ENCODE measurements around the gene DDX51.
"Not testable (repeated sequence)": the region's sequence is repeated elsewhere in the genome, so short reads cannot be mapped to it uniquely, and the experiment has no call there.

The DDX51 gene

GRCh38 chr12:132106921-132107320 is 37.2 kb downstream of the DDX51 start:
- Histone ChIP-seq H2BK12ac (ENCODE audit: low read length in 2 of 2) (no peak overlapping the region), H3K9ac (ENCODE audit: low read length) (no peak overlapping the region), H3K14ac (ENCODE audit: low read length in 2 of 2) (no peak overlapping the region), H3K36me3 (ENCODE audit: control insufficient read depth in 1 of 2, insufficient read depth in 2 of 2, low read depth in 1 of 2, low read length in 2 of 2) (peaks cover 41 to 61% of the 10 kb centered on the region in 2 experiments), H2BK5ac (ENCODE audit: low read depth, low read length, poor library complexity, severe bottlenecking) (no peak overlapping the region), H3K79me1 (replicated peaks; ENCODE audit: low read length, poor library complexity, severe bottlenecking) (peaks cover 23% of the 10 kb centered on the region), H2BK15ac (ENCODE audit: low read depth, poor library complexity, severe bottlenecking) (no peak overlapping the region), H2AK5ac (ENCODE audit: low read length, severe bottlenecking) (no peak overlapping the region), H3K27me3 (ENCODE audit: control insufficient read depth in 1 of 2, insufficient read depth in 1 of 2, low read length in 2 of 2) (no peaks in the 10 kb centered on the region), H3K4me1 (ENCODE audit: control insufficient read depth, insufficient read depth, low read depth, low read length) (no peaks in the 10 kb centered on the region), H3K4ac (ENCODE audit: low read depth in 1 of 2, low read length in 2 of 2) (no peak overlapping the region), H2AFZ (ENCODE audit: low read depth, low read length) (no peak overlapping the region), H3K9me3 (ENCODE audit: control insufficient read depth, low read length) (no peaks in the 10 kb centered on the region), H4K8ac (ENCODE audit: low read length) (no peak overlapping the region), H3K23ac (ENCODE audit: low read length in 2 of 2) (no peak overlapping the region), H3K4me3 (ENCODE audit: insufficient read depth in 1 of 2, low read depth in 1 of 2, low read length in 2 of 2) (no peak overlapping the region), H2BK120ac (ENCODE audit: low read depth, low read length) (no peak overlapping the region), H3K27ac (ENCODE audit: low read length, poor library complexity, severe bottlenecking) (no peak overlapping the region), H3K18ac (ENCODE audit: low read depth in 1 of 2, low read length in 2 of 2) (no peak overlapping the region), H3K4me2 (ENCODE audit: low read length, poor library complexity, severe bottlenecking) (no peak overlapping the region), H4K91ac (ENCODE audit: low read length) (no peak overlapping the region)
- DNase-seq = no peak
- over 99% methylated on average over 6 of the region's 7 CpGs for WGBS

DNA sequence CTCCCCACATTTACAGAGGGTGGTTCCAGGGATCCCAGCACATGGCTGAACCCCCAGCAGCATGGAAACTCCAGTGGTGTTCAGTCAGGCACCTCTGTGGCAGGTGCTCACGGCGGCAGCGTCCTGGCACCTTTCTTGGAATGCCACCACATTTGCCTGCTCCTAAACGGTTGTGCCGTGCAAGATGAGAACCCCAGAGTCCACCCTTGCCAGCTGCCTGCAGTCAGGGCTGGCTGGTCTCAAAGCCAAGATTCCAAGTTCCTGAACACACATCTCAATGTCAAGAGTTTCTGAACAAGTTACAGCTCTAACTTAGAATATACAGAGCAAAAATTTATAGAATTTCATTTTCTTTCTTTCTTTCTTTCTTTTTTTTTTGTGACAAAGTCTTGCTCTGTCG is 38.7 kb downstream of the DDX51 start:
- H3K4me2 ChIP-seq (ENCODE audit: low read length, poor library complexity, severe bottlenecking) = no peak overlapping the region
- H2AFZ ChIP-seq (ENCODE audit: low read depth, low read length) = no peak overlapping the region
- no peak overlapping the region for H4K8ac ChIP-seq (ENCODE audit: low read length)
- H3K4me1 ChIP-seq (ENCODE audit: control insufficient read depth, insufficient read depth, low read depth, low read length) = no peaks in the 10 kb centered on the region
- no peaks in the 10 kb centered on the region for H3K9me3 ChIP-seq (ENCODE audit: control insufficient read depth, low read length)
- no peak overlapping the region for H3K4ac ChIP-seq (ENCODE audit: low read depth in 1 of 2, low read length in 2 of 2)
- H2BK5ac ChIP-seq (ENCODE audit: low read depth, low read length, poor library complexity, severe bottlenecking) = no peak overlapping the region
- no peak overlapping the region for H2BK15ac ChIP-seq (ENCODE audit: low read depth, poor library complexity, severe bottlenecking)
- no peak overlapping the region for H3K14ac ChIP-seq (ENCODE audit: low read length in 2 of 2)
- DNase-seq = no peak
- H2BK12ac ChIP-seq (ENCODE audit: low read length in 2 of 2) = no peak overlapping the region
- H4K91ac ChIP-seq (ENCODE audit: low read length) = no peak overlapping the region
- H2BK120ac ChIP-seq (ENCODE audit: low read depth, low read length) = no peak overlapping the region
- H3K27ac ChIP-seq (ENCODE audit: low read length, poor library complexity, severe bottlenecking) = no peak overlapping the region
- H3K27me3 ChIP-seq (ENCODE audit: control insufficient read depth in 1 of 2, insufficient read depth in 1 of 2, low read length in 2 of 2) = no peaks in the 10 kb centered on the region
- no peak overlapping the region for H2AK5ac ChIP-seq (ENCODE audit: low read length, severe bottlenecking)
- H3K18ac ChIP-seq (ENCODE audit: low read depth in 1 of 2, low read length in 2 of 2) = no peak overlapping the region
- no peak overlapping the region for H3K4me3 ChIP-seq (ENCODE audit: insufficient read depth in 1 of 2, low read depth in 1 of 2, low read length in 2 of 2)
- no peak overlapping the region for H3K9ac ChIP-seq (ENCODE audit: low read length)
- WGBS = 97% methylated on average over 6 of the region's 6 CpGs
- peaks cover 25% of the 10 kb centered on the region for H3K79me1 ChIP-seq (replicated peaks; ENCODE audit: low read length, poor library complexity, severe bottlenecking)
- peaks cover 39 to 59% of the 10 kb centered on the region in 2 experiments for H3K36me3 ChIP-seq (ENCODE audit: control insufficient read depth in 1 of 2, insufficient read depth in 2 of 2, low read depth in 1 of 2, low read length in 2 of 2)
- no peak overlapping the region for H3K23ac ChIP-seq (ENCODE audit: low read length in 2 of 2)

DNA sequence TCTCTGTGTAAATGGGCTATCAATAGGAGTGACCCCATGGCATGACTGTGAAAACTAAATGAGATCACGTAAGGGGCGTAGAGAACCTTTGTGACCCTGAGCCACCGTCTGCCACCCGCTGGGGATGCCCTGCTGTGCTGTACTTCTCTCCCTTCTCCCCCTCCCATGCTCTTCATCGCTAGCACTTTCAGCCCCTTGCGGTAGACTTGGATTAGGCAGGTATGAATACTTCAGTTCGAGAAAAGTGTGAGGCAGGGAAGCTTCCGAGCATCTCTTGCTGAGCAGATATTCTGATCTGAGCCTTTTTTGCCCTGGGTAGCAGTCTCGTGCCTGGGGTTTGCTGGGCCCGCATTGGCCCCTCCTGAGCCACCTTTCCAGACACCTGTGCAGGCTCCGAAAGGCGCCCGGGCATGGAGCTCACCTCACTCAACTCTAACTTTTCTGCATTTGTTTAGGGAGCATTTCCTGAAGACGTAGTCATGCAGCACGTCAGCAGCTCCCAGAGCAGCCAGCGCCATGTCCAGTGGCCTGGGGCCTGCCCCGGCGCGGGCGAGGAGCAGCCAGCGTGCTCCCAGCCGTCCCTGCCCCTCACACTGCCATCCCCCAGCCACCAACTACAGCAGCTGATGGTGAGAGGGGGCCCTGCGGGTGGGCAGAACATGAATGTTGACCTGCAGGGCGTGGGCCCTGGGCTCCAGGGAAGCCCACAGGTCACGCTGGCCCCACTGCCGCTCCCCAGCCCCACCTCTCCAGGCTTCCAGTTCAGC is 40.4 kb downstream of the DDX51 start:
- Histone ChIP-seq H3K18ac (ENCODE audit: low read depth in 1 of 2, low read length in 2 of 2) (no peak overlapping the region), H2BK15ac (ENCODE audit: low read depth, poor library complexity, severe bottlenecking) (no peak overlapping the region), H3K4ac (ENCODE audit: low read depth in 1 of 2, low read length in 2 of 2) (no peak overlapping the region), H2AFZ (ENCODE audit: low read depth, low read length) (no peak overlapping the region), H3K14ac (ENCODE audit: low read length in 2 of 2) (no peak overlapping the region), H2AK5ac (ENCODE audit: low read length, severe bottlenecking) (no peak overlapping the region), H3K9me3 (ENCODE audit: control insufficient read depth, low read length) (no peaks in the 10 kb centered on the region), H2BK120ac (ENCODE audit: low read depth, low read length) (no peak overlapping the region), H4K8ac (ENCODE audit: low read length) (no peak overlapping the region), H3K9ac (ENCODE audit: low read length) (no peak overlapping the region), H3K4me3 (ENCODE audit: insufficient read depth in 1 of 2, low read depth in 1 of 2, low read length in 2 of 2) (no peak overlapping the region), H2BK5ac (ENCODE audit: low read depth, low read length, poor library complexity, severe bottlenecking) (no peak overlapping the region), H3K36me3 (ENCODE audit: control insufficient read depth in 1 of 2, insufficient read depth in 2 of 2, low read depth in 1 of 2, low read length in 2 of 2) (peaks cover 41 to 60% of the 10 kb centered on the region in 2 experiments), H3K27ac (ENCODE audit: low read length, poor library complexity, severe bottlenecking) (no peak overlapping the region), H2BK12ac (ENCODE audit: low read length in 2 of 2) (no peak overlapping the region), H3K27me3 (ENCODE audit: control insufficient read depth in 1 of 2, insufficient read depth in 1 of 2, low read length in 2 of 2) (no peaks in the 10 kb centered on the region), H3K4me2 (ENCODE audit: low read length, poor library complexity, severe bottlenecking) (no peak overlapping the region), H3K23ac (ENCODE audit: low read length in 2 of 2) (no peak overlapping the region), H3K79me1 (replicated peaks; ENCODE audit: low read length, poor library complexity, severe bottlenecking) (peaks cover 35% of the 10 kb centered on the region), H3K4me1 (ENCODE audit: control insufficient read depth, insufficient read depth, low read depth, low read length) (no peaks in the 10 kb centered on the region), H4K91ac (ENCODE audit: low read length) (no peak overlapping the region)
- DNase-seq = no peak
- 95% methylated on average over 20 of the region's 26 CpGs for WGBS

- not testable (repeated sequence) for H3K23ac ChIP-seq (ENCODE audit: low read length in 2 of 2); DNase-seq; H3K14ac ChIP-seq (ENCODE audit: low read length in 2 of 2); H2AFZ ChIP-seq (ENCODE audit: low read depth, low read length); H4K91ac ChIP-seq (ENCODE audit: low read length); H3K9ac ChIP-seq (ENCODE audit: low read length); H2BK15ac ChIP-seq (ENCODE audit: low read depth, poor library complexity, severe bottlenecking); H3K27me3 ChIP-seq (ENCODE audit: control insufficient read depth in 1 of 2, insufficient read depth in 1 of 2, low read length in 2 of 2); H4K8ac ChIP-seq (ENCODE audit: low read length); H2AK5ac ChIP-seq (ENCODE audit: low read length, severe bottlenecking); H3K4me2 ChIP-seq (ENCODE audit: low read length, poor library complexity, severe bottlenecking); H2BK120ac ChIP-seq (ENCODE audit: low read depth, low read length); H3K18ac ChIP-seq (ENCODE audit: low read depth in 1 of 2, low read length in 2 of 2); H3K9me3 ChIP-seq (ENCODE audit: control insufficient read depth, low read length); H3K4ac ChIP-seq (ENCODE audit: low read depth in 1 of 2, low read length in 2 of 2); H2BK12ac ChIP-seq (ENCODE audit: low read length in 2 of 2); H3K4me3 ChIP-seq (ENCODE audit: insufficient read depth in 1 of 2, low read depth in 1 of 2, low read length in 2 of 2); H2BK5ac ChIP-seq (ENCODE audit: low read depth, low read length, poor library complexity, severe bottlenecking); H3K4me1 ChIP-seq (ENCODE audit: control insufficient read depth, insufficient read depth, low read depth, low read length); H3K27ac ChIP-seq (ENCODE audit: low read length, poor library complexity, severe bottlenecking)
- peaks cover 36 to 59% of the 10 kb centered on the region in 2 experiments for H3K36me3 ChIP-seq (ENCODE audit: control insufficient read depth in 1 of 2, insufficient read depth in 2 of 2, low read depth in 1 of 2, low read length in 2 of 2)
- H3K79me1 ChIP-seq (replicated peaks; ENCODE audit: low read length, poor library complexity, severe bottlenecking) = peaks cover 34% of the 10 kb centered on the region
- 92% methylated on average over 14 of the region's 14 CpGs for WGBS
Observed at GRCh38 chr12:132103072-132103471, 41.0 kb downstream of the DDX51 start.
